ENCODE measurements around the gene FBXO31. TPM values are rescaled to one million over a fixed set of nuclear protein-coding genes. Genes with fewer than 3 reads are reported as not detected.

FBXO31 gene
- total and polyA plus RNA-seq, 12 donors, result 15.1 to 94.3 (median 72.4) TPM

GRCh38 chr16:87333581-87334331 is 49.8 kb downstream of the FBXO31 start:
- peak in 1 of 2 donors; percentile 10 for DNase-seq
- intact Hi-C loops (cut with DNase I), result no loop called here
- no peak for TF ChIP-seq CTCF (IDR thresholded peaks at IDR 0.05)
- peak in 2 of 8 donors; percentile 3 to 14 for ATAC-seq
- H3K36me3 ChIP-seq, result peaks cover 0 to 90% (median 53%) of the 10 kb centered on the region in 9 donors
- no peak overlapping the region for H3K4me3 ChIP-seq
- H3K4me1 ChIP-seq, result peaks cover 0 to 7% (median 0%) of the 10 kb centered on the region in 9 donors
- no peak overlapping the region for H3K27ac ChIP-seq
- H3K9me3 ChIP-seq, result no peaks in the 10 kb centered on the region
- H3K27me3 ChIP-seq, result no peaks in the 10 kb centered on the region
- 95% methylated on average over 40 to 41 of the region's 41 CpGs for WGBS, 2 donors

GRCh38 chr16:87333101-87333500 is 50.5 kb downstream of the FBXO31 start:
- Histone ChIP-seq H3K27ac (no peak overlapping the region), H3K36me3 (peaks cover 0 to 90% (median 49%) of the 10 kb centered on the region in 9 donors), H3K27me3 (no peaks in the 10 kb centered on the region), H3K4me1 (peaks cover 0 to 14% (median 0%) of the 10 kb centered on the region in 9 donors), H3K9me3 (no peaks in the 10 kb centered on the region), H3K4me3 (no peak overlapping the region)
- intact Hi-C loops (cut with DNase I), result no loop called here
- ATAC-seq (no peak), DNase-seq (no peak)
- WGBS, 2 donors, result 93% methylated on average over 15 of the region's 15 CpGs
- TF ChIP-seq CTCF (IDR thresholded peaks at IDR 0.05), result no peak

- Histone ChIP-seq H3K4me3 (no peak overlapping the region), H3K27ac (no peak overlapping the region), H3K27me3 (no peaks in the 10 kb centered on the region), H3K4me1 (peaks cover 0 to 14% (median 0%) of the 10 kb centered on the region in 9 donors), H3K36me3 (peaks cover 0 to 92% (median 49%) of the 10 kb centered on the region in 9 donors), H3K9me3 (no peaks in the 10 kb centered on the region)
- 81 to 83% methylated on average over 10 of the region's 10 CpGs for WGBS, 2 donors
- DNase-seq, result no peak
- intact Hi-C loops (cut with DNase I), result no loop called here
- no peak for ATAC-seq
- no peak for TF ChIP-seq CTCF (IDR thresholded peaks at IDR 0.05)
Measured at GRCh38 chr16:87332150-87332549, 51.4 kb downstream of the FBXO31 start.

- no peak for DNase-seq
- Histone ChIP-seq H3K4me1 (peaks cover 0 to 14% (median 0%) of the 10 kb centered on the region in 9 donors), H3K36me3 (peaks cover 0 to 93% (median 49%) of the 10 kb centered on the region in 9 donors), H3K27me3 (no peaks in the 10 kb centered on the region), H3K4me3 (no peak overlapping the region), H3K9me3 (no peaks in the 10 kb centered on the region), H3K27ac (no peak overlapping the region)
- whole genome bisulfite sequencing, 2 donors, result 92 to 94% methylated on average over 31 of the region's 31 CpGs
- no peak for ATAC-seq
- no peak for TF ChIP-seq CTCF (IDR thresholded peaks at IDR 0.05)
- intact Hi-C loops (cut with DNase I), result no loop called here
Measured at GRCh38 chr16:87331241-87331801, 52.3 kb downstream of the FBXO31 start.

Measured in heart right ventricle (tissue), 16 donors.